CD4-positive, CD25-positive, alpha-beta regulatory T cell (primary cell): ENCODE measurements around the gene DYNC2LI1. TPM values are rescaled to one million over a fixed set of nuclear protein-coding genes. Genes with fewer than 3 reads are reported as not detected.
"Not testable (repeated sequence)": the region's sequence is repeated elsewhere in the genome, so short reads cannot be mapped to it uniquely, and the experiment has no call there.

ENCODE experiments used
- ATAC-seq, 2 donors: fragments of 150-1000 bp; cut with Tn5 transposase; one replicate each; pipeline ENCODE4 v1.10.0; 2021; ENCODE audit warnings: low read depth in 2 of 2, moderate number of reproducible peaks in 2 of 2, moderate library complexity in 1 of 2
- DNase-seq, 3 donors: peaks; one replicate each; pipeline versions ENCODE4 v3.0.0 to v3.0.0-alpha.2; 2012 to 2022; ENCODE audit warnings: mixed read lengths in 1 of 3
- H3K27ac ChIP-seq: one replicate; pipeline ENCODE4 v1.7.0; 2013; ENCODE audit warnings: mild to moderate bottlenecking, low read length; ENCODE audit not compliant: insufficient read depth, poor library complexity, severe bottlenecking
- H3K27me3 ChIP-seq: one replicate; pipeline ENCODE4 v1.7.0; 2013; ENCODE audit warnings: low read length; ENCODE audit not compliant: control insufficient read depth, insufficient read depth
- H3K36me3 ChIP-seq: one replicate; pipeline ENCODE4 v1.7.0; 2013; ENCODE audit warnings: mild to moderate bottlenecking, low read length, moderate library complexity; ENCODE audit not compliant: control insufficient read depth, insufficient read depth
- H3K4me1 ChIP-seq: 2 replicates; pipeline ENCODE4 v1.7.0; 2013; ENCODE audit warnings: mild to moderate bottlenecking, low read length; ENCODE audit not compliant: insufficient read depth, control insufficient read depth, poor library complexity, severe bottlenecking
- H3K4me3 ChIP-seq: one replicate; pipeline ENCODE4 v1.7.0; 2013; ENCODE audit warnings: low read depth, mild to moderate bottlenecking, low read length, moderate library complexity
- H3K9me3 ChIP-seq, 2 experiments: 1 replicate in 1 of 2; 2 replicates in 1 of 2; pipeline ENCODE4 v1.7.0; 2013; ENCODE audit warnings: low read length in 2 of 2, mild to moderate bottlenecking in 1 of 2, moderate library complexity in 1 of 2; ENCODE audit not compliant: control insufficient read depth in 2 of 2
- H3K27ac Mint-ChIP-seq, 3 donors: one replicate each; pipeline ENCODE4 v1.8.0; 2020 to 2022; ENCODE audit warnings: mild to moderate bottlenecking in 3 of 3, mixed read lengths in 3 of 3, moderate library complexity in 2 of 3
- H3K27me3 Mint-ChIP-seq: one replicate; pipeline ENCODE4 v1.8.0; 2022; ENCODE audit warnings: mild to moderate bottlenecking, mixed read lengths
- H3K36me3 Mint-ChIP-seq: one replicate; pipeline ENCODE4 v1.8.0; 2020; ENCODE audit warnings: mixed read lengths
- H3K4me1 Mint-ChIP-seq, 4 donors: one replicate each; pipeline ENCODE4 v1.8.0; 2020 to 2022; ENCODE audit warnings: mixed read lengths in 4 of 4, mild to moderate bottlenecking in 1 of 4
- H3K4me3 Mint-ChIP-seq, 4 donors: one replicate each; pipeline ENCODE4 v1.8.0; 2020 to 2022; ENCODE audit warnings: mild to moderate bottlenecking in 4 of 4, mixed read lengths in 4 of 4, moderate library complexity in 3 of 4
- H3K9me3 Mint-ChIP-seq, 7 donors: one replicate each; pipeline ENCODE4 v1.8.0; 2020 to 2022; ENCODE audit warnings: mixed read lengths in 7 of 7, mild to moderate bottlenecking in 3 of 7, moderate library complexity in 2 of 7
- polyA plus RNA-seq, 4 donors: library from polyadenylated mRNA; unstranded; fragments of 300-500 nt; fragmentation: Illumina TruSeq; gene quantifications; one replicate each; pipeline ENCODE4 v1.2.3, GENCODE V29; 2021
- total RNA-seq: library from RNA; stranded (reverse); gene quantifications from one replicate; pipeline ENCODE4 v1.2.3, GENCODE V29; 2022

DYNC2LI1 gene
- total RNA-seq, result 2.1 TPM
- 1 to 10 TPM; 2.5 to 5.8 (median 4.4) TPM for polyA plus RNA-seq

GRCh38 chr2:43773876-43774613 lies at the start of gene DYNC2LI1:
DYNC2LI1 (plus strand) TSS chr2:43774039; CDS start chr2:43774139, 100 bp downstream.
- peak; percentile 92 to 93 for ATAC-seq
- Mint-ChIP-seq H3K4me3 (peak within 1 kb of the TSS; percentile 89 to 98 (median 94)), H3K27me3 (peaks cover 8% of the 10 kb centered on the region), H3K4me1 (peaks cover 6 to 14% (median 8%) of the 10 kb centered on the region in 4 donors), H3K27ac (peak within 1 kb of the TSS; percentile 78 to 83 (median 83)), H3K36me3 (peaks cover 3% of the 10 kb centered on the region), H3K9me3 (no peaks in the 10 kb centered on the region)
- no peak within 1 kb of the TSS for H3K27ac ChIP-seq
- H3K36me3 ChIP-seq, result no peaks in the 10 kb centered on the region
- H3K27me3 ChIP-seq, result peaks cover 5% of the 10 kb centered on the region
- peak within 1 kb of the TSS; percentile 84 for H3K4me3 ChIP-seq
- H3K4me1 ChIP-seq, result peaks cover 6% of the 10 kb centered on the region
- DNase-seq, result peak; percentile 53 to 82 (median 65)
- no peaks in the 10 kb centered on the region for H3K9me3 ChIP-seq

- Mint-ChIP-seq H3K27ac (no peak overlapping the region), H3K4me3 (no peak overlapping the region), H3K9me3 (no peaks in the 10 kb centered on the region), H3K4me1 (no peaks in the 10 kb centered on the region), H3K27me3 (peaks cover 37% of the 10 kb centered on the region), H3K36me3 (no peaks in the 10 kb centered on the region)
- no peak for ATAC-seq
- Histone ChIP-seq H3K9me3 (no peaks in the 10 kb centered on the region), H3K4me3 (no peak overlapping the region), H3K27ac (no peak overlapping the region), H3K36me3 (no peaks in the 10 kb centered on the region), H3K27me3 (peaks cover 3% of the 10 kb centered on the region), H3K4me1 (no peaks in the 10 kb centered on the region)
- no peak for DNase-seq
These were observed 48.9 kb upstream of the DYNC2LI1 start for GRCh38 chr2:43724728-43725526.

- H3K36me3 Mint-ChIP-seq, result no peaks in the 10 kb centered on the region
- H3K9me3 ChIP-seq, result no peaks in the 10 kb centered on the region
- H3K4me3 Mint-ChIP-seq, result no peak overlapping the region
- peaks cover 3% of the 10 kb centered on the region for H3K27me3 ChIP-seq
- H3K4me1 ChIP-seq, result no peaks in the 10 kb centered on the region
- no peak for ATAC-seq
- H3K27me3 Mint-ChIP-seq, result peaks cover 34% of the 10 kb centered on the region
- H3K4me3 ChIP-seq, result no peak overlapping the region
- H3K27ac ChIP-seq, result no peak overlapping the region
- no peak for DNase-seq
- no peaks in the 10 kb centered on the region for H3K9me3 Mint-ChIP-seq
- no peaks in the 10 kb centered on the region for H3K4me1 Mint-ChIP-seq
- no peaks in the 10 kb centered on the region for H3K36me3 ChIP-seq
- no peak overlapping the region for H3K27ac Mint-ChIP-seq
These were observed 48.1 kb upstream of the DYNC2LI1 start for GRCh38 chr2:43725711-43726246.

GRCh38 chr2:43726961-43727633 lies 46.7 kb upstream of the DYNC2LI1 start:
- H3K4me1 Mint-ChIP-seq, H3K9me3 Mint-ChIP-seq, ATAC-seq, H3K9me3 ChIP-seq, DNase-seq, H3K36me3 ChIP-seq, H3K4me1 ChIP-seq, H3K4me3 ChIP-seq, H3K27ac ChIP-seq, H3K36me3 Mint-ChIP-seq, H3K27ac Mint-ChIP-seq, H3K4me3 Mint-ChIP-seq, H3K27me3 ChIP-seq: not testable (repeated sequence)
- H3K27me3 Mint-ChIP-seq, result peaks cover 32% of the 10 kb centered on the region

- no peaks in the 10 kb centered on the region for H3K36me3 Mint-ChIP-seq
- Histone ChIP-seq H3K27ac (no peak overlapping the region), H3K4me1 (no peaks in the 10 kb centered on the region), H3K36me3 (no peaks in the 10 kb centered on the region), H3K4me3 (no peak overlapping the region), H3K27me3 (peaks cover 3% of the 10 kb centered on the region), H3K9me3 (no peaks in the 10 kb centered on the region)
- no peak overlapping the region for H3K27ac Mint-ChIP-seq
- H3K4me1 Mint-ChIP-seq, result no peaks in the 10 kb centered on the region
- no peak overlapping the region for H3K4me3 Mint-ChIP-seq
- H3K27me3 Mint-ChIP-seq, result peaks cover 32% of the 10 kb centered on the region
- DNase-seq (no peak), ATAC-seq (no peak)
- H3K9me3 Mint-ChIP-seq, result no peaks in the 10 kb centered on the region
These were observed 46.2 kb upstream of the DYNC2LI1 start for GRCh38 chr2:43727634-43728014.

GRCh38 chr2:43729491-43730174 lies 44.2 kb upstream of the DYNC2LI1 start:
- Mint-ChIP-seq H3K27ac (no peak overlapping the region), H3K4me1 (no peaks in the 10 kb centered on the region)
- no peaks in the 10 kb centered on the region for H3K36me3 ChIP-seq

GRCh38 chr2:43731211-43731610 lies 42.6 kb upstream of the DYNC2LI1 start:
- H3K27me3 Mint-ChIP-seq, result peaks cover 25% of the 10 kb centered on the region
- peaks cover 0 to 2% (median 0%) of the 10 kb centered on the region in 7 donors for H3K9me3 Mint-ChIP-seq
- DNase-seq (no peak), ATAC-seq (no peak)
- Histone ChIP-seq H3K36me3 (no peaks in the 10 kb centered on the region), H3K4me3 (no peak overlapping the region), H3K9me3 (no peaks in the 10 kb centered on the region), H3K27ac (no peak overlapping the region), H3K27me3 (no peaks in the 10 kb centered on the region), H3K4me1 (no peaks in the 10 kb centered on the region)
- H3K36me3 Mint-ChIP-seq, result no peaks in the 10 kb centered on the region
- H3K4me1 Mint-ChIP-seq, result no peaks in the 10 kb centered on the region
- no peak overlapping the region for H3K27ac Mint-ChIP-seq
- no peak overlapping the region for H3K4me3 Mint-ChIP-seq

More at GRCh38 chr2:43729491-43730174, 44.2 kb upstream of the DYNC2LI1 start:
- Mint-ChIP-seq H3K9me3 (peaks cover 0 to 2% (median 0%) of the 10 kb centered on the region in 7 donors), H3K36me3 (no peaks in the 10 kb centered on the region), H3K4me3 (no peak overlapping the region), H3K27me3 (peaks cover 23% of the 10 kb centered on the region)
- Histone ChIP-seq H3K9me3 (no peaks in the 10 kb centered on the region), H3K27ac (no peak overlapping the region), H3K4me3 (no peak overlapping the region), H3K4me1 (no peaks in the 10 kb centered on the region), H3K27me3 (no peaks in the 10 kb centered on the region)
- no peak for ATAC-seq
- DNase-seq, result no peak
